MM.1S (cell line): Measurements from ENCODE around the gene MISP3.

Experiments
- EZH2 ChIP-seq: fragments of 300-600 bp; sonication (generic); optimal IDR thresholded peaks from 2 replicates; pipeline ENCODE3; 2017; ENCODE audit warnings: low read depth, mild to moderate bottlenecking, antibody characterized with exemption, low read length, mixed read lengths
- TF ChIP-seq, protein P1 (sequence below): fragments of 300-600 bp; sonication (generic); IDR thresholded peaks from 2 replicates; pipeline ENCODE4 v1.5.1; 2016; ENCODE audit warnings: antibody characterized with exemption, low read length, mixed read lengths

DNA sequence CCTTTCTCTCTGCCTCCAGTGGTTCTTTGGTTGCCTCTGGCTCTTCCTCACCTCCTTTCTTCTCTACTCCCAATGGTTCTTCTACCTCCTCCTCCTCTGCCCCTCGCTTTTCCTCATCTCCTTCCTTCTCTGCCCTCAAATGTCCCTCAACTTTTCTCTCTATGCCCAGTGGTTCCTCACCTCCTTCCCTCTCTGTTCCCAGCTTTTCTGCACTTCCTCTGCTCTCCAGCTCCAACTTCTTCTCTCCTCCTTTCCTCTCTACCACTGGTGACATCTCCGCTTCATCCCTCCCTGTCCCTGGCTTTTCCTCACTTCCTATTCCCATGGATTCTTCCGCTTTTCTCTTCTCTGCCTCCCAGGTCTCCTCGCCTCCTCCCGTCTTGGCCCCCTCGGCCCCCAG lies 18.5 kb upstream of the MISP3 start:
- TF ChIP-seq, protein P1, sequence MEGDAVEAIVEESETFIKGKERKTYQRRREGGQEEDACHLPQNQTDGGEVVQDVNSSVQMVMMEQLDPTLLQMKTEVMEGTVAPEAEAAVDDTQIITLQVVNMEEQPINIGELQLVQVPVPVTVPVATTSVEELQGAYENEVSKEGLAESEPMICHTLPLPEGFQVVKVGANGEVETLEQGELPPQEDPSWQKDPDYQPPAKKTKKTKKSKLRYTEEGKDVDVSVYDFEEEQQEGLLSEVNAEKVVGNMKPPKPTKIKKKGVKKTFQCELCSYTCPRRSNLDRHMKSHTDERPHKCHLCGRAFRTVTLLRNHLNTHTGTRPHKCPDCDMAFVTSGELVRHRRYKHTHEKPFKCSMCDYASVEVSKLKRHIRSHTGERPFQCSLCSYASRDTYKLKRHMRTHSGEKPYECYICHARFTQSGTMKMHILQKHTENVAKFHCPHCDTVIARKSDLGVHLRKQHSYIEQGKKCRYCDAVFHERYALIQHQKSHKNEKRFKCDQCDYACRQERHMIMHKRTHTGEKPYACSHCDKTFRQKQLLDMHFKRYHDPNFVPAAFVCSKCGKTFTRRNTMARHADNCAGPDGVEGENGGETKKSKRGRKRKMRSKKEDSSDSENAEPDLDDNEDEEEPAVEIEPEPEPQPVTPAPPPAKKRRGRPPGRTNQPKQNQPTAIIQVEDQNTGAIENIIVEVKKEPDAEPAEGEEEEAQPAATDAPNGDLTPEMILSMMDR, result no peak
- TF ChIP-seq EZH2, result no peak
